ENCODE measurements around the gene MRM2. TPM values are rescaled to one million over a fixed set of nuclear protein-coding genes. Genes with fewer than 3 reads are reported as not detected.

The MRM2 gene
- total RNA-seq, 1 donor from 2014 or later = 25.3 TPM

DNA sequence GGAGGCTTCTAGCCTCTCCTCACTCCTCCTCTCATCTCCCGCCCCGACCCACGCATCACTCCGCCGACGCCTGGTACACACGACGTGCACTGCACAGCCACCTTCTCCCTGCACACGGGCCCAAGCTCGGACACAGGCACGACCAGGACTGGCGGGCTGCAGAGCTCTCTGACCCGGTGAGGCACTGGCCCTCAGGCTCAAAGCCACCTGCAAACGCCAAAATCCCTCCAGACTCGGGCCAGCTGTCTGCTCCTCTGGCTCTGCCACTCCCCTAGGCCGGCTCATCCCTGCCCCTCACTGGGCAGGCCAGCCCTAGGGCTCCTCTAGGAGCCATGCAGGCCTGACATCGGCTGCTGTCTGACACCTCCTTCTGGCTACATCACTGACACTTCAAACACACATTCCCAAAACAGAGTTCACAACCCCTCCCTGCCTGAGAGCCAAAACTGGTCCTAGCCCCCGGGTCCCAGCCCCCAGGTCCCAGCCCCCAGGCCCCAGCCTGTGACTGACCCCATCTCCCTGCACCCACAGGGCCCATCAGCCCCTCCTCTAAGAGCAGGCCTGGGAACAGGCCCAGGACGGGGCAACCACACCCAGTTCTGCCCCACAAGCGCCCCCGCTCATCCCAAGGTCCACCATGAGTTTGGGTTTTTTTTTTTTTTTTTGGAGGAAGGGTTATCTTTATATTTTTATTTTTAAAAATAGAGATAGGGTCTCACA is 44.4 kb downstream of the MRM2 start:
- TF ChIP-seq, protein P1, sequence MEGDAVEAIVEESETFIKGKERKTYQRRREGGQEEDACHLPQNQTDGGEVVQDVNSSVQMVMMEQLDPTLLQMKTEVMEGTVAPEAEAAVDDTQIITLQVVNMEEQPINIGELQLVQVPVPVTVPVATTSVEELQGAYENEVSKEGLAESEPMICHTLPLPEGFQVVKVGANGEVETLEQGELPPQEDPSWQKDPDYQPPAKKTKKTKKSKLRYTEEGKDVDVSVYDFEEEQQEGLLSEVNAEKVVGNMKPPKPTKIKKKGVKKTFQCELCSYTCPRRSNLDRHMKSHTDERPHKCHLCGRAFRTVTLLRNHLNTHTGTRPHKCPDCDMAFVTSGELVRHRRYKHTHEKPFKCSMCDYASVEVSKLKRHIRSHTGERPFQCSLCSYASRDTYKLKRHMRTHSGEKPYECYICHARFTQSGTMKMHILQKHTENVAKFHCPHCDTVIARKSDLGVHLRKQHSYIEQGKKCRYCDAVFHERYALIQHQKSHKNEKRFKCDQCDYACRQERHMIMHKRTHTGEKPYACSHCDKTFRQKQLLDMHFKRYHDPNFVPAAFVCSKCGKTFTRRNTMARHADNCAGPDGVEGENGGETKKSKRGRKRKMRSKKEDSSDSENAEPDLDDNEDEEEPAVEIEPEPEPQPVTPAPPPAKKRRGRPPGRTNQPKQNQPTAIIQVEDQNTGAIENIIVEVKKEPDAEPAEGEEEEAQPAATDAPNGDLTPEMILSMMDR (IDR thresholded peaks at IDR 0.05; ENCODE audit: unreplicated experiment) = no peak
- Mint-ChIP-seq H3K9me3 (no peaks in the 10 kb centered on the region), H3K4me1 (peaks cover 4% of the 10 kb centered on the region), H3K27ac (no peak overlapping the region), H3K27me3 (ENCODE audit: low read depth) (no peaks in the 10 kb centered on the region), H3K4me3 (no peak overlapping the region), H3K36me3 (peaks cover 37% of the 10 kb centered on the region)
- DNase-seq (ENCODE audit: low spot score in 2 of 2, unreplicated experiment in 2 of 2) = no peak

DNA sequence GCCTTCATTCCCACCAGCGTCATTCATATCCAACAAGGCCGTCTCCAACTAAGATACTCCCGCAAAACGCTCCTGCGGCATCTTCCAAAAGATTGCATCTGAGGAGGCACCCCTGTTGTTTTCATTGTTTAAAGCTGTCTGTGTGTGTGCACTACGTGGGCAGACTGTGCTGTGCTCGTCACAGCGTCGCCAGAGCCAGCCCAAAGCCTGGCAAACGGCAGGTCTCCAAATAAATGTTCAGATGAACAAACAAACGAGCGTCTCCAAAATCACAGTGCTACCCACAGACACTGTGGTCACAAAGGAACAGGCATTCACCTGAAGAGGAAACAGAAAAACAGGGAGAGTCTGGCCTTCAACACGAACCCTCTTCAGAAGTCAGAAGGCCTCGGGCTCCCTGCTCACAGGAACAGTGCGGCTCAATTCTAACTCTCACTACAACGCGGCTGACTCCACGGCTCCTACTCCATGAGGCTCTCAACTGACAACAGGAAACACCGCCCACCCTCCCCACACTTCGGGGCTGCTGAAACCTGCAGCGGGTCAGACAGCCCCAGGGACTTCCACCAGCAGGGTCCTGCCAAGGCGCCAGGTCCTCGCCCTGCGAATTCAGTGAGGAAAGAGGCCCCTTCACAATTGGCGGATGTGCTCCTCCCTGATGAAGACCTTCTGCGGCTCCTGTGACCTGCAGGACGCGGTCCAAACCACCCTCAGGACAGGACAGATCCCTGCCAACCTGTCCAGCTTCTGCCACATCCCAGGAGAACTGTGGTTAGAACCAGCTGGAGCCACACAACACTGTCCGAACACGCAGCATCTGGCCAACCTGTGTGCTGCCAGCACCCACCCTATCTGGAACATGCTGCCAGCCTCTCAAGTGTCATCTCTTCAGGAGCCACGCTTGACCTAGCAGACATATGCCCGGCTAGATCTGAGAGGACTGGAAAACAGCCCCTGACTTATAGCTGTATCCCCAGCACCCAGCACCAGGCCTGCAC is 45.3 kb downstream of the MRM2 start:
- H3K4me3 Mint-ChIP-seq = no peak overlapping the region
- peaks cover 7% of the 10 kb centered on the region for H3K4me1 Mint-ChIP-seq
- TF ChIP-seq, protein P1 (IDR thresholded peaks at IDR 0.05; ENCODE audit: unreplicated experiment) = no peak
- DNase-seq (ENCODE audit: low spot score in 2 of 2, unreplicated experiment in 2 of 2) = no peak
- no peaks in the 10 kb centered on the region for H3K27me3 Mint-ChIP-seq (ENCODE audit: low read depth)
- H3K9me3 Mint-ChIP-seq = no peaks in the 10 kb centered on the region
- peaks cover 37% of the 10 kb centered on the region for H3K36me3 Mint-ChIP-seq
- H3K27ac Mint-ChIP-seq = no peak overlapping the region

DNA sequence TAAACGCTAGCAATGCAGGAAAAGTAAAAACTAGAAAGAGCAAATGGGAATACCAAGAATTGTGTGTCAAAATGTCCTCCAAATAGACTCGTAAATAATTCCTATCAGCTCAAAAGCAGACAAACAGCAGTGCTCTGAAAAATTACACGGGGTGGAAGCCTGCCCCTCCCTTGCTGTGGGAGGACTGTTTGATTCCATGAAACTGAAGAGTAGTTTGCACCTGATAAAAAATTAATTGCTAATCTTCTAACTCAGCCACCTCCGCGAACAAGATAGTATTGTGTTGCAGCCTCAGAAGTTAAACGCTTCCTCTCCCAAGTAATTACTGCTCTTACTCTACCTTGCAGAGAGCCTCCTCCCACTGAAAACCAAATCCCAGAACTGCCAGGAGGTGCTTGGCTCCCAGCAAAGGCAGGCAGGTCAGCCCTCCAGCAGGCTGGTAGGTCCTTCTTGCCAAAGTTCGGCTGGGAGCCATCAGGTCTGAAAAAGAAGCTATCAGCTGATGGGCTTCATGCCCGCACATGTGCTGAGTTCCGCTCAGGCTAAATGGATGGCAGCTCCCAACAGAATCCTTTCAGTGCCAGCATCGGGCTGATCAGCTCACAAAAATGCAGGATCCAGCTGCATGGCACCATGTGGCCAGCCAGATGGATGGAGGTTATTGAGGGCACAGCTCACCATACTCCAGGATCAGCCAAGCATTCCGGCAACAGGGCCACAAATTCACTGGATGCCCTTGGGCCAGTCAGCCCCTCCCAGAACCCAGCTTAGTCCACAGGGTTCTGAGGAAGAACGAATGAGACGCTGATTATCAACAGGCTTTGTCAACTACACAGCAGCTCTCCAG is 46.4 kb downstream of the MRM2 start:
- no peak for DNase-seq (ENCODE audit: low spot score in 2 of 2, unreplicated experiment in 2 of 2)
- no peak overlapping the region for H3K4me3 Mint-ChIP-seq
- H3K27me3 Mint-ChIP-seq (ENCODE audit: low read depth) = no peaks in the 10 kb centered on the region
- TF ChIP-seq, protein P1 (IDR thresholded peaks at IDR 0.05; ENCODE audit: unreplicated experiment) = no peak
- no peaks in the 10 kb centered on the region for H3K9me3 Mint-ChIP-seq
- H3K36me3 Mint-ChIP-seq = peaks cover 37% of the 10 kb centered on the region
- peaks cover 11% of the 10 kb centered on the region for H3K4me1 Mint-ChIP-seq
- no peak overlapping the region for H3K27ac Mint-ChIP-seq

DNA sequence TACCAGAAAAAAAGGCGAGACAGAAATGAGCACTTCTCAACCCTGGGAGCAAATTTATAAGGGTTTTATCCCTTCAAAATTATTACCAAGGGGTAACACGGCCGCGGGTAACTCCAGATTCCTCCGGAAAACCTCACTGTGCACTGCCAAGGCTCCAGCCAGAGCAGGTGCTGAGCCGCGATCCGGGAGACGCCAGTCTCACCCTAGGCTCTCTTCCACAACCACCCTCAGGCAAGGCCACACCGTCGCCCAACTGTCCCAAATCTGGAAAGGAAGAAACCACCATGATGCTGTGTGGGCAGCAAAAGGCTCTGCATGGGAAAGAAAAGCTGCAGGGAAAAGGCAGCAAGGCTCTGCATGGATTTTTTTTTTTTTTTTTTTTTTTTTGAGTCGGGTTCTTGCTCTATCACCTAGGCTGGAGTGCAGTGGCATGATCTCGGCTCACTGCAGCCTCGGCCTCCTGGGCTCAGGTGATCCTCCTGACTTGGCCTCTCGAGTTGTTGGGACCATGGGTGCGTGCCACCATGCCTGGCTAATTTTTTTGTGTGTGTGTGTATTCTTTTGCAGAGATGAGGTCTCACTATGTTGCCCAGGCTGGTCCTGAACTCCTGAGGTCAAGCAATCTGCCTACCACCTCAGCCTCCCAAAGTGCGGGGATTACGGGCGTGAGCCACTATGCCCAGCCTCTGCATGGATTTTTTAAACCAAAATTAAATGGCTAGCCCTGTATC is 48.3 kb downstream of the MRM2 start:
- DNase-seq (ENCODE audit: low spot score in 2 of 2, unreplicated experiment in 2 of 2) = no peak
- TF ChIP-seq, protein P1 (IDR thresholded peaks at IDR 0.05; ENCODE audit: unreplicated experiment) = no peak
- H3K27me3 Mint-ChIP-seq (ENCODE audit: low read depth) = no peaks in the 10 kb centered on the region
- H3K27ac Mint-ChIP-seq = no peak overlapping the region
- peaks cover 20% of the 10 kb centered on the region for H3K4me1 Mint-ChIP-seq
- H3K4me3 Mint-ChIP-seq = no peak overlapping the region
- H3K9me3 Mint-ChIP-seq = peaks cover 8% of the 10 kb centered on the region
- peaks cover 38% of the 10 kb centered on the region for H3K36me3 Mint-ChIP-seq
